Endodermal cell (in vitro differentiated cells): ENCODE measurements around the gene ARHGEF18. TPM values are rescaled to one million over a fixed set of nuclear protein-coding genes. Genes with fewer than 3 reads are reported as not detected.

Experiments
- DNase-seq: peaks from one replicate; pipeline ENCODE4 v3.0.0-alpha.2; 2017
- H3K27ac ChIP-seq: 2 replicates; pipeline ENCODE4 v1.5.1; 2013; ENCODE audit warnings: mild to moderate bottlenecking, low read depth, low read length, moderate library complexity
- H3K27me3 ChIP-seq: 2 replicates; pipeline ENCODE4 v1.6.1; 2013; ENCODE audit warnings: mild to moderate bottlenecking, low read length, moderate library complexity; ENCODE audit not compliant: insufficient read depth, control insufficient read depth, poor library complexity, severe bottlenecking
- H3K36me3 ChIP-seq: 2 replicates; pipeline ENCODE4 v1.7.0; 2013; ENCODE audit warnings: mild to moderate bottlenecking, low read length, moderate library complexity; ENCODE audit not compliant: control insufficient read depth, insufficient read depth
- H3K4me1 ChIP-seq: one replicate; pipeline ENCODE4 v1.7.0; 2013; ENCODE audit warnings: low read length; ENCODE audit not compliant: control insufficient read depth, insufficient read depth
- H3K4me3 ChIP-seq: 2 replicates; pipeline ENCODE4 v1.5.1; 2013; ENCODE audit warnings: mild to moderate bottlenecking, low read length, moderate library complexity
- H3K9ac ChIP-seq: 2 replicates; pipeline ENCODE4 v1.6.1; 2013; ENCODE audit warnings: mild to moderate bottlenecking, low read length, moderate library complexity; ENCODE audit not compliant: poor library complexity, severe bottlenecking; ENCODE audit errors: extremely low read depth
- H3K9me3 ChIP-seq: 2 replicates; pipeline ENCODE4 v1.6.1; 2013; ENCODE audit warnings: mild to moderate bottlenecking, low read length, moderate library complexity; ENCODE audit not compliant: control insufficient read depth
- H3K27ac Mint-ChIP-seq: 2 replicates; pipeline ENCODE4 v1.8.0; 2020; ENCODE audit warnings: mixed read lengths
- H3K27me3 Mint-ChIP-seq: 2 replicates; pipeline ENCODE4 v1.8.0; 2021; ENCODE audit warnings: mild to moderate bottlenecking, mixed read lengths; ENCODE audit not compliant: insufficient read depth
- H3K36me3 Mint-ChIP-seq: 2 replicates; pipeline ENCODE4 v1.8.0; 2020; ENCODE audit warnings: low read depth, mixed read lengths
- H3K4me1 Mint-ChIP-seq: 2 replicates; pipeline ENCODE4 v1.8.0; 2020; ENCODE audit warnings: mixed read lengths
- H3K4me3 Mint-ChIP-seq: 2 replicates; pipeline ENCODE4 v1.8.0; 2020; ENCODE audit warnings: mild to moderate bottlenecking, moderate library complexity, mixed read lengths
- H3K9me3 Mint-ChIP-seq: 2 replicates; pipeline ENCODE4 v1.8.0; 2020; ENCODE audit warnings: mild to moderate bottlenecking, mixed read lengths
- WGBS, 2 experiments: methylation state at CpG; one replicate each; pipeline versions ENCODE4 v1.1.5 to v1.1.7; 2013; ENCODE audit warnings: missing lambda C conversion rate in 2 of 2, mixed read lengths in 1 of 2; ENCODE audit not compliant: insufficient coverage in 1 of 2, insufficient read length in 1 of 2; 5-methylcytosine and 5-hydroxymethylcytosine counted together
- long read RNA-seq, 4 experiments: library from polyadenylated mRNA in 2 of 4; library from RNA in 1 of 4; library from capped mRNA in 1 of 4; stranded (forward) in 3 of 4; unstranded in 1 of 4; transcript quantifications; one replicate each; pipeline ENCODE4 v2.0.0, GENCODE V29; 2020 to 2021; ENCODE audit warnings: inconsistent platforms in 1 of 4
- polyA plus RNA-seq, 2 experiments: library from polyadenylated mRNA; stranded (reverse); fragments of 50-300 nt; gene quantifications; one replicate each; pipeline ENCODE4 v1.2.3, GENCODE V29; 2013
- total RNA-seq, 2 donors: library from RNA; stranded (reverse); fragmentation: NEBNext Ultra II Directional in 1 of 2; extraction: Animal tissue kit (Norgen Biotek cat#: 25700) in 1 of 2; gene quantifications; 2 replicates in 1 of 2; 3 replicates in 1 of 2; pipeline ENCODE4 v1.2.1, GENCODE V29; 2021
- TF ChIP-seq, protein P1 (sequence below): fragments of 200-600 bp; sonication (generic); conservative IDR thresholded peaks from 2 replicates; pipeline ENCODE4 v1.5.0; 2021; ENCODE audit warnings: antibody characterized with exemption, mild to moderate bottlenecking

Gene ARHGEF18
- total RNA-seq = 10 to 100 TPM; 51.7 to 53.3 TPM
- polyA plus RNA-seq (2013, experiment 1 of 2) = 22.5 TPM
- 22.4 TPM for polyA plus RNA-seq (2013, experiment 2 of 2)
- long read RNA-seq, experiment 1, partial matches to known transcripts = 8 of 8 reads
- long read RNA-seq, experiment 1, other reads (novel, unspliced or antisense) = 0 of 8 reads
- long read RNA-seq, experiment 2, full-length matches to known transcripts = 5 of 59 reads
- long read RNA-seq, experiment 2, partial matches to known transcripts = 36 of 59 reads
- long read RNA-seq, experiment 2, other reads (novel, unspliced or antisense) = 18 of 59 reads
- long read RNA-seq, experiment 3, full-length matches to known transcripts = 7 of 49 reads
- long read RNA-seq, experiment 3, partial matches to known transcripts = 33 of 49 reads
- long read RNA-seq, experiment 3, other reads (novel, unspliced or antisense) = 9 of 49 reads
- long read RNA-seq, experiment 4, partial matches to known transcripts = 2 of 2 reads
- long read RNA-seq, experiment 4, other reads (novel, unspliced or antisense) = 0 of 2 reads

- TF ChIP-seq, protein P1, sequence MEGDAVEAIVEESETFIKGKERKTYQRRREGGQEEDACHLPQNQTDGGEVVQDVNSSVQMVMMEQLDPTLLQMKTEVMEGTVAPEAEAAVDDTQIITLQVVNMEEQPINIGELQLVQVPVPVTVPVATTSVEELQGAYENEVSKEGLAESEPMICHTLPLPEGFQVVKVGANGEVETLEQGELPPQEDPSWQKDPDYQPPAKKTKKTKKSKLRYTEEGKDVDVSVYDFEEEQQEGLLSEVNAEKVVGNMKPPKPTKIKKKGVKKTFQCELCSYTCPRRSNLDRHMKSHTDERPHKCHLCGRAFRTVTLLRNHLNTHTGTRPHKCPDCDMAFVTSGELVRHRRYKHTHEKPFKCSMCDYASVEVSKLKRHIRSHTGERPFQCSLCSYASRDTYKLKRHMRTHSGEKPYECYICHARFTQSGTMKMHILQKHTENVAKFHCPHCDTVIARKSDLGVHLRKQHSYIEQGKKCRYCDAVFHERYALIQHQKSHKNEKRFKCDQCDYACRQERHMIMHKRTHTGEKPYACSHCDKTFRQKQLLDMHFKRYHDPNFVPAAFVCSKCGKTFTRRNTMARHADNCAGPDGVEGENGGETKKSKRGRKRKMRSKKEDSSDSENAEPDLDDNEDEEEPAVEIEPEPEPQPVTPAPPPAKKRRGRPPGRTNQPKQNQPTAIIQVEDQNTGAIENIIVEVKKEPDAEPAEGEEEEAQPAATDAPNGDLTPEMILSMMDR = no peak
- H3K27ac ChIP-seq = no peak within 1 kb of the TSS
- no peaks in the 10 kb centered on the region for H3K36me3 Mint-ChIP-seq
- no peak within 1 kb of the TSS for H3K4me3 ChIP-seq
- peaks cover 23% of the 10 kb centered on the region for H3K9me3 Mint-ChIP-seq
- WGBS, 2 experiments = 89 to 90% methylated on average over 10 to 12 of the region's 13 CpGs
- peaks cover 7% of the 10 kb centered on the region for H3K9me3 ChIP-seq
- H3K4me1 ChIP-seq = no peaks in the 10 kb centered on the region
- H3K27ac Mint-ChIP-seq = no peak within 1 kb of the TSS
- H3K4me3 Mint-ChIP-seq = no peak within 1 kb of the TSS
- no peaks in the 10 kb centered on the region for H3K27me3 ChIP-seq
- H3K4me1 Mint-ChIP-seq = peaks cover 12% of the 10 kb centered on the region
- H3K27me3 Mint-ChIP-seq = peaks cover 6% of the 10 kb centered on the region
- no peaks in the 10 kb centered on the region for H3K36me3 ChIP-seq
- no peak for DNase-seq
- H3K9ac ChIP-seq = no peak within 1 kb of the TSS
Observed at GRCh38 chr19:7348587-7349230, at the start of gene ARHGEF18. ARHGEF18 (plus strand) TSS chr19:7348937; CDS start chr19:7362891, 13,954 bp downstream.

GRCh38 chr19:7301525-7301924 lies 47.2 kb upstream of the ARHGEF18 start:
- no peak for DNase-seq
- Mint-ChIP-seq H3K4me3 (no peak overlapping the region), H3K36me3 (no peaks in the 10 kb centered on the region), H3K9me3 (no peaks in the 10 kb centered on the region), H3K27me3 (peaks cover 17% of the 10 kb centered on the region), H3K27ac (no peak overlapping the region), H3K4me1 (no peaks in the 10 kb centered on the region)
- Histone ChIP-seq H3K27ac (no peak overlapping the region), H3K4me3 (no peak overlapping the region), H3K9me3 (no peaks in the 10 kb centered on the region), H3K27me3 (peaks cover 4% of the 10 kb centered on the region), H3K9ac (no peak overlapping the region), H3K4me1 (no peaks in the 10 kb centered on the region), H3K36me3 (no peaks in the 10 kb centered on the region)
- 91 to 92% methylated on average over 5 of the region's 5 CpGs for WGBS, 2 experiments
- TF ChIP-seq, protein P1 = no peak

DNA sequence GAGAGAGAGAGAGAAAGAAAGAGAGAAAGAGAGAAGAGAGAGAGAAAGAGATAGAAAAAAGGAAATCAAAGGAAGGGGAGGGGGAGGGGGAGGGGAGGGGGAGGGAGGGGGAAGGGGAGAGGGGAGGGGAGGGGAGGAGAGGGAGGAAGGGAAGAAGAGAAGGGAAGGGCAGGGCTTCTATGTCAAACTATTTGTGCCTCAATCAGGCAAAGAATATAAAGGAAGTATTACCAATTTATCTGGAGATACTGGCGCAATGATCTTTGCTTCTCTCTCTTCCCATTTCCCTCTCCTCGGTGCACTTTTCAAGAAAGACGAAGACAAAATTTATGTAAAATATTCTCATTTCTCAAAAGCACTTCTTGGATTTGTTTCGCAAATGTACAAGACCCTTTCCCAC lies 45.3 kb upstream of the ARHGEF18 start:
- no peak for DNase-seq
- Mint-ChIP-seq H3K9me3 (no peaks in the 10 kb centered on the region), H3K27ac (no peak overlapping the region), H3K4me1 (no peaks in the 10 kb centered on the region), H3K4me3 (no peak overlapping the region), H3K36me3 (no peaks in the 10 kb centered on the region), H3K27me3 (peaks cover 9% of the 10 kb centered on the region)
- Histone ChIP-seq H3K27me3 (no peaks in the 10 kb centered on the region), H3K4me1 (no peaks in the 10 kb centered on the region), H3K9me3 (no peaks in the 10 kb centered on the region), H3K9ac (no peak overlapping the region), H3K4me3 (no peak overlapping the region), H3K36me3 (no peaks in the 10 kb centered on the region), H3K27ac (no peak overlapping the region)
- TF ChIP-seq, protein P1 = no peak
- 94 to 99% methylated on average over 3 to 4 of the region's 4 CpGs for WGBS, 2 experiments
